Islet precursor cell (in vitro differentiated cells): ENCODE measurements around the gene ALDH1L2.
A peak's percentile ranks its signal among the peaks of the same experiment; 100 is the strongest.

ENCODE experiments used
- DNase-seq: peaks from one replicate; pipeline ENCODE4 v3.0.0-alpha.2; 2018

ALDH1L2 gene

GRCh38 chr12:105083031-105083430 is 1.2 kb downstream of the ALDH1L2 start:
- no peak for DNase-seq

GRCh38 chr12:105078712-105079570 is 5.3 kb downstream of the ALDH1L2 start:
- no peak for DNase-seq

GRCh38 chr12:105077435-105077834 is 6.8 kb downstream of the ALDH1L2 start:
- DNase-seq, result no peak

DNA sequence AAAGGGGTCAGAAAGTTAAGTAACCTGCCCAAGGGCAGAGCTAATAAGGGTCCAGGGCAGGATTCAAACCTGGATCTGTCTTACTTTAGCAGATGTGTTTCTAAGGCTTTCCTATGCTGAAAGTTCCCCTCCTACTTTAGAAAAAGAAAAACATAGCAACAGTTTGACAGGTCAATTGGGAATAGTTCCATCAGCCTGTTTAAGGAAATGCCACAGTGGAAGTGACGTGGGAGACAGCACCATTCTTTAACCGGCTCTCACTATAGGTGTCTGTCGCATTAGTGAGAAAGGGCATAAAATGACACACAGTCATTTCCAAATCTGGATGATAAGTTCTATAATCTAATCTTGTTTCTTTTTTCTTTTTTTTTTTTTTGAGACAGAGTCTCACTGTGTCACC is 7.3 kb downstream of the ALDH1L2 start:
- no peak for DNase-seq

GRCh38 chr12:105076098-105076497 is 8.2 kb downstream of the ALDH1L2 start:
- DNase-seq, result no peak

DNA sequence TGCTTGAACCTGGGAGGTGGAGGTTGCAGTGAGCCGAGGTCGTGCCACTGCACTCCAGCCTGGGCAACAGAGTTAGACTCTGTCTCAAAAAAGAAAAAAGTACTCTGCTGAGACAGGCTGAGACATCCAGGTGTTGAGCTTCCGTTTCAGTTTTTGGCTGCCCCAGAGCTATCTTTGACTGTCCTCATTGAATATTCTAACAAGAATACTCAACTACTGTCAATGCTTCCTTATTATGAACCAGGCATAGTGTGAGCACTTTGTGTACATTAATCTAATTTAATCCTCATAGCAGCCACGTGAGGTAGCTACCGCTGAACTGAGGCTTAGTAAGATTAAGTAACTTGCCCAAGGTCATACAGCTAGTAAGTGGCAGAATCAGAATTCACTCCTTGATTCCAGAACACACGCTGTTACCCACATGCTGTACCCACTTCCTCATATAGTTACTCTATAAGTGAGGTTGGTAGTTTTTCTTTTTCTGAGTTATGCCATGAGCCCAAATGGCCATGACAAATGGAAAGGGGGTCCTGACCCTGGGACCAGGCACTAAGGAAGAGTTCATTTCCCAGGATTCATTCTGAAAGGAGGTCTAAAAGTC is 11.3 kb downstream of the ALDH1L2 start:
- no peak for DNase-seq

- DNase-seq, result no peak
These were observed 12.3 kb downstream of the ALDH1L2 start for GRCh38 chr12:105071981-105072380.

DNA sequence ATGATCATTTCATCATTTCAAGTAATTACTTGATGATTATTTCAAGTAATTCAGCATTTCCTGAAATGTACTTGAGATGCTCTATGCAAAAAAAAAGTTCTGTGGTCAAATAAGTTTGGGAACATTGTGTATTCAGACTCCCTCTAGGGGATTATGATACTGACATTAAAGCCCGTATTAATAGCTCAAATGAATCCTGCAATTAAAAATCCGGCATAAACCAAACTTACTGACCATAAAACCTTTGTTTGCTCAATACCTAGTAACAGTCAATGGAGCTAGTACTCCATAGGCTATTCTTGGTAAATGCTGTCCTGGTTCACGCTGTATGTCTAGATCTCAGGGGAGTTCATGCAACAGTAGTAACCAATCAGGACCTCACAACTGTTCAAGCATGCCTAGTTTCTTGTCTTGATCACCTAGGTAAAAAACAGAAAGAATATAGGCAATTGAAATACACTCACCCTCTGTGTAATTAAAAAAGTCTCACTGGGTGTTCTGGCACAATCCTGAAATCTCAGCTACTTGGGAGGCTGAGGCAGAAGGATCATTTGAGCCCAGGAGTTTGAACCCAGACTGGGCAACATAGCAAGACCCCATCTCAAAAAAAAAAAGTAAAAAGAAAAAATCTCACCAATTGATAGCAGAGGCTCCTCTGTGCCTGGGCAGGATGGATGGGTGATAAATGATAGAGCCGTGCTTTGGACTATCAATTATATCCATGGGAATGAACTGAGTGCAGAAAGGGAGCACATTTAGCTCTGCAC is 14.1 kb downstream of the ALDH1L2 start:
- peak; percentile 28 for DNase-seq

DNA sequence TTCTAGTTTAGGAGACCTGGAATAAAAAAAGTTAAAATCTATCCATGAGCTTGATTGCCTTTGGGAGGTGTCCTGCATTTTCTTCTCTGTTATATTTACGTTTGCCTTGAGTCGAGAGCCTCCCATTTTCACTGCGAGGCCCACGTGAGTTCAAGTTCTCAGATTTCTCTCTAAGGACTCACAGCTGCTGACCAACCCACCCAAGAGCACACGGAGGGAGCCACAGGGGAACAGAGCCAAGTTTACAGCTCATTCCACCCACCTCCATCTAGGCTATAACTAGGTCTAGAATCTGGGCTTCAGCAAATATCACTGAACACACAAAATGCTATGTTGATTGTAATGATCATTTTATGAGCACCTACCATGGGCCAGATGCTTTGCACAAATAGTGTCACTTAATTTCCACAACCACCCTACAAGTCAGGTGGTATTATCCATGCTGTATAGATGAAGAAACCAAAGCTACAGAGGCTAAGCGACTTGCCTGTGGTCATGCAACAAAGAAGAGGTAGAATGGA is 16.7 kb downstream of the ALDH1L2 start:
- DNase-seq, result no peak

GRCh38 chr12:105064564-105065178 is 19.6 kb downstream of the ALDH1L2 start:
- DNase-seq, result peak; percentile 50

DNA sequence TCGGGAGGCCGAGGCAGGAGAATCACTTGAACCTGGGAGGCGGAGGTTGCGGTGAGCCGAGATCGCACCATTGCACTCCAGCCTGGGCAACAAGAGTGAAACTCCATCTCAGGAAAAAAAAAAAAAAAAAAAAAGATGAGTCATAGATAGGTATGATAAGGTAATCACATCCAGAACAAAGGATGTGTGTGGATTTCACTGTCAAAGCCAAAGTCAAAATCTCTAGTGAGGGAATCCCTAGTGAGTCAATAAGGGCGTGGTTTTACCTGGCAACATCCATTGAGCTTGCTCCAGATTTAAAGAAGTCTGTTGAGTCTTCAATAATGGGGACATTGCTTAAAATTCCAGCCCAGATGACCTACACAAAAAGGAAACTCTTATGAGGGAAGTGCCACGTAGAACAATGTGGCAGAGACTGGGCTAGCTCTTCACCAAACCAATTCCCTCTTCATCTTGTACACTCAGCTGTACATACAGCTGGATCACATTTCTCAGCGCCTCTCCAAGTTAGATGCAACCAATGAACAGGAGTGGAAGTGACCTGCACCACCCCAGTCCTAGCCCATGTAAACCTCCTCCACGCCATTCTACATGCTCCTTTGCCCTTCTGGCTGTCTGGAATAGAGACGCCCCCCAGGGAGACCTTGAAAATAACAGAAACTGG is 23.4 kb downstream of the ALDH1L2 start:
- DNase-seq, result peak; percentile 45

- DNase-seq, result no peak
These were observed 27.1 kb downstream of the ALDH1L2 start for GRCh38 chr12:105057174-105057573.

DNA sequence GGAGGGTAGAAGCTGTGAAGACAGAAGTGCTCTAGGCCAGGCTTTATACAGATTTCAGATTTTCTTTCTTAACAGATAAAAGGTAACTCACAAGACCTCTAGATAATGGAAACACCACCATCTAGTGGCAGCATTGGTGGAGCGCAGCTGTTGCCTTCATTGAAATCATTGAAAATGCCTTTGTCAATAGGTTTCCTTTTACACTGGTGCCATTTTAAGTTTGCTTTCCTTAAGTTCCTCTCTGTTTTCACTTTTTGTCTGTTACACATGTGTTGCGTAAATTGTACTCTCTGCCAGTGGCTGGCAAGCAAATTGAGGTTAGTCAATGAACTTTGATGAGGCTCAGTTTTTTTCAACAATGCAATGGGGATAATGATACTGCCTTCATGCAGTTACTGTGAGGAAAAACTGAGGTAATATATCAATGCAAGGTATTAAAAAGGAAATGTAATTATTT is 31.1 kb downstream of the ALDH1L2 start:
- DNase-seq, result peak; percentile 88

- no peak for DNase-seq
These were observed 32.3 kb downstream of the ALDH1L2 start for GRCh38 chr12:105051981-105052380.

DNA sequence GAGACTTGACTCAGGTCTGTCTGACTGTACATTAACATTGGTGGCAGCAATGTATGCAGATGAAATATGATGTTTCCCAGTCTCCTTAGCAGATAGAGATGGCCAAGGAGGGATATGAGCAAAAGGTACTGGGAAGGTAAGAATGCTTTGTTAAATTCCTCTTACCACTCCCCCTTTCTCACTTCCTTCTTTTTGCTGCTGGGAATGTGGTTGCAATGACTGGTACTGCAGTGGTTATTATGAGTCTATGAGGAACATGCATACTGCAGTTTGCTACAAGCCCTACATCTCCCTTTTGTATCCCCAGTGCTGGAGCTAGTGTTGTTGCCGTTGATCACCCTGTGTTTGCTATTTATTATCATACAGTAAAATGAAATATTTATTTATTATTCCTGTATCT is 35.9 kb downstream of the ALDH1L2 start:
- no peak for DNase-seq

DNA sequence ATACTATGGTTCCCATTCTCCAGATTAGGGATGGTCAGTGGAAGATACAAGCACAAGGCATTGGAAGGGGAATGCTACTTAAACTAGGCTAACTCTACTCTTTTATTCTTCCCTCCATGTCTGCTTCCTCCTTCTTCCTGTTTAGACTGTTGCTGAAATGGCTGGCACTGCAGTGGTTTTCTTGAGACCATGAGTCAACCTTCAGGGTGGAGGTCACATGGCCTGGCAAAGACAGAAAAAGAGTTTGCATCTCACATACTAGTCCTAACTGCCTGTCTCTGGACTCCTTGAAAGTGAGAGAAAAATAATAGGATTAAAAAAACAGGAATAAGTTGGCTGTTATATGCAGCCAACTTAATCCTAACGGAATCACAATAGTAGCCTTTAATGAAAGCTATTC is 37.0 kb downstream of the ALDH1L2 start:
- no peak for DNase-seq

- DNase-seq, result no peak
These were observed 43.1 kb downstream of the ALDH1L2 start for GRCh38 chr12:105041186-105041585.

DNA sequence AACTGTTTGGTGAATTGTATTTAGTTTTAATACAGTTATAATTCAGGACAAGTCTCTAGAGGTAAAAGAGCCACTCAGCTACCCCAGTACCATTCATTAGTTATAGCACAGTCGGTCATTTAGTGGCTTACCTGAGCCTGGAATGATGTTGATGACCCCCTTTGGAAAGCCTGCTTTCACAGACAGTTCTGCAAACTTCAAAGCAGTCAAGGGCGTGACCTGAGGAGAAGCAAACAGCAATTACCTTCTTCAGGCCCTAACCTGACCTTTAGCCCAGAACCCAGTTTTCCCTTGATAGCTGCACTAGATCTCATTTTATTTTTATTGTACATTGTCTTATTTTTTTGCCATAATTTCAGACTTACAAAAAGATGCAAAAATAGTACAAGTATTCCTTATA is 43.8 kb downstream of the ALDH1L2 start:
- DNase-seq, result peak; percentile 77

DNA sequence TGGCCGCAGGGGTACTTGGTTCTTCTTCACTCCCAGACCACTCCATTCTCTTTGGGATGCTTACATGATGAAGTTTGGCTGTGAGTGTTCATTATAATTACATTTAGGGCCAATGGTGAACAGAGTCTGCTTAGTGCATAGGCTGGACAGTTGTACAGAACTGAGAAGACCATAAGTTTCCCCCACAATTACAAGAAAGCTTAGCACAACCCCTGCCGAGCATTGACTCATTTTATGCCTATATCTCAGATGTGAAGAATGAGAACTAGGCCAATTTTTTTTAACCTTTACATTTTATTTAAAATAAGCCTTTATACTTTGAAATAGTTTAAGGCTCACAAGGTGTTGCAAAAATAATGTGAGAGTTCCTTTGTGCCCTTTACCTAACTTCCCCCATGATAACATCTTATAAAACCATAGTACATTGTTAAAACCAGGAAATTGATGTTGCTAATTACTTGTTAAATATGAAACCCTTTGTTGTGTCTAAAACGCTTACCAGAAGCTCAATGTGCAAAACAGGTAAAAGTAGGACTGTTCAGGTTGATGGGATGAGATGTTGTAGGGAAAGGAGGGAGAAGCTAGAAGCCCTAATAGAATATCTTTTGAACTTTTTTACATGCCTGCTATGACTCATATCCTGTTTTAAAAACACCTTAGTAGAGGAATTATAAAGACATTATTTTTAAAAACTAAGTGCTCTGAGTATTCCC is 47.2 kb downstream of the ALDH1L2 start:
- DNase-seq, result no peak

- no peak for DNase-seq
These were observed 50.4 kb downstream of the ALDH1L2 start for GRCh38 chr12:105033851-105034250.

- no peak for DNase-seq
These were observed 51.4 kb downstream of the ALDH1L2 start for GRCh38 chr12:105032703-105033357.
